Anterior cingulate cortex (tissue), 58 donors: ENCODE results near the gene BATF.

ENCODE experiments used
- DNase-seq, 58 donors: peaks; one replicate each; lab custom pipeline; 2025; lab: John Stamatoyannopoulos, UW

BATF gene

DNA sequence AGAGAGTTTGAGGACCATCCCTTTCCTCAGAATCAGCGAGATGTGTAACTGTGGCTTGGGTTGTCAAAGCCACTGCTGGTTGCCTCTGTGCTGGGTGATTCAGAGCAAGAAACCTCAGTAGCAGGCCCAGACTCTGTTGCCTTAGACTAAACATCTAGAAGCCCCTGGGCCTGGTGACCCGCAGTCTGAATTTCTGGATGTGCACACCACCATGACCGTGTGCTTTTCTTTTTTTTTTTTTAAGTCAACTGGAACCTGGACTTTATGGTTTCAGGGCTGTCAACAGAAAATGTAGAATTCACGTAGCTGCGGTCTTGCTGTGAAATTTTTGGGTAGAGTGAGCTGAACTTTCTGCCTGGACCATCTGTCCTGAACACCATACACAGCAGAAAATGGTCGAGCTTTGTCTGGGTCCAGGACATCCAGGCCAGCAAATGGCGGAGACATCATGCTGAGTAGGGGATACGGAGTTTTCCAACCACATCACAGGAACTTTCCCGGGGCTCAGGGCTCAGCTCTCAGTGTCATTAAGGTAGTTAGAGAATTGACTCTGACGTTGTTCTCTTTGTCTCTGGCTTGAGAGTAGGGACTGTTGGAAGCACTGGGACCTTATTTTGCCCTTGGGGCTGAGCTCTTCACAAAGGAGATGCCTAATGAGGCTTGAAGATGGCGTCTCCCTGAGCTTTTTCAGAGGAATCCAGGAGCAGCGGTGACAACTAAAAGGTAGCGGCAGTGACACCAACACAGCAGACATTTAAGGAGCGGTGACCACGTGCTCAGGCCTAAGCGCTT, 23.0 kb upstream of the BATF start:
- DNase-seq = no peak

DNA sequence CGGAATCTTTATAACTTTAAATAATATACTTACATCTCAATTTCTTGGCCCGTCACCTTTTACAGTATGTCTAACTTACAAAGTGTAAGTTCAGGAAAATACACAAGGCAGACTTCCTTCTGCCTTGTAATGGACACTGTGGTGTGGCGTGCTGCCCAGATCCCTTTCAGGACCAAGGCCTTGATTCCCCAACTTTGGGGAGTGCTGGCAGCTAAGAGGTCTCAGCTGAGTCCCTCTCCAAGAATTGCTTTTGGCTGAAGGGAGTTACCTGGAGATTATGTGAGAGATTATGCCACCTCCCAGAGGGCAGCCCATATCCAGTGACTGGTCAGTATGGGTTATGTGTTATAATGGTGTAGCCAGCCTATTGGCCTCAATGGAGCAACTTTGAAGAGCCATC, 21.2 kb upstream of the BATF start:
- DNase-seq = no peak

DNA sequence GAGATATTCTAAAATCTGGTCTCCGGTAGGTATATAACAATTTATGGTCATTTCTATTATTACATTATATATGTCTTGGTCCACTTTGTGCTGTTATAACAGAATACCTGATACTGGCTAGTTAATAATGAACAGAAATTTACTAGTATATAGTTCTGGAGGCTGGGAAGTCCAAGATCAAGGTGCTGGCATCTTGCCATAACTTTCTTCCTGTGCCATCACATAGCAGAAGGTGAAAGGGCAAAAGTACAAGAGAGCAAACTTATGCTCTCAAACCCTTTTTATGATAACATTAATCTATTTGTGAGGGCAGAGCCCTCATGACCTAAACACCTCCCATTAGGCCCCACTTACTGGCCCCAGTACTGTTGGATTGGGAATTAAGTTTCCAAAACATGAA, 17.9 kb upstream of the BATF start:
- no peak for DNase-seq

DNA sequence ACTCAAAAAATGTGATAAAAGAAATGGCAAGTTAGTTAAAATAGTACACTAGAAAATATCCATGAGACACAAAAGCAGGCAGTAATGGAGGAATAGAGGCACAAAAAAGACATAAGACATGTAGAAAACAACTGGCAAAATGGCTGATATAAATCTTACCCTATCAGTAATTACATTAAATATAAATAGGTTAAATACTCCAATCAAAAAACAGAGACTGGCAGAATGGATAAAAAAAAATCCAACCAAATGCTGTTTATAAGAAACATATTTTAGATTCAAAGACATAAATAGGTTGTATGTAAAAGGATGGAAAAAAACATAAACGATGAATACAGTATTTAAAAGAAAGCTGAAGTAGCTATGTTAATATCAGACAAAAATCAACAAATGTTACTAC, 15.3 kb upstream of the BATF start:
- no peak for DNase-seq

DNA sequence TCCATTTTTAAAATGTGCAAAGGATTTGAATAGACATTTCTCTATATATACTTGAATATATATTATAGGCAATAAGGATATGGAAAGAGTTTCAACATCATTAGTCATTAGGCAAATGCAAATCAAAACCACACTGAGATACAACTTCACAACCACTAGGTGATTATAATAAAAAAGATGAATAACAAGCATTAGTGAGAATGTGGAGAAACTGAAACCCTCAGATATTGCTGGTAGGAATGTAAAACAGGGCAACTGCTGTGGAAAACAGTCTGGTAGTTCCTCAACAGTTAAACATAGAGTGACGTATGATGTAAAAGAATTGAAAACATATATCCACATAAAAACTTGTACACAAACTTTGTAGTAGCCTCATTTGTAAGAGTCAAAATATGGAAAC, 11.7 kb upstream of the BATF start:
- no peak for DNase-seq

DNA sequence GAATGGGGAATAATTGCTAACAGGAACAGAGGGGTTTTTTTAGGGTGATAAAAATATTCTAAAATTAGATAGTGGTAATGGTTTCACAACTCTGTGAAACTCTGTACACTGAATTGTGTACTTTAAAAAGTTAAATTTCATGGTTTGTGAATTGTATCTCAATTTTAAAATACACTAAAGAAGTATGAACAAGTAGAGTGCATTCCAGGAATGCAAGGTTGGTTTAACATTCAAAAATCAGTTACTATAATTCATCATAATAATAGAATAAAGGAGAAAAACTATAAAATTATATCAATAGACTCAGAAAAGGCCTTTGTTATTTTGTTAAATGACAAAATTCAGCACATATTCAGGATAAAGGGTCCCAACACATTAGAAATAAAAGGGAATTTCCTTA, 11.1 kb upstream of the BATF start:
- no peak for DNase-seq

DNA sequence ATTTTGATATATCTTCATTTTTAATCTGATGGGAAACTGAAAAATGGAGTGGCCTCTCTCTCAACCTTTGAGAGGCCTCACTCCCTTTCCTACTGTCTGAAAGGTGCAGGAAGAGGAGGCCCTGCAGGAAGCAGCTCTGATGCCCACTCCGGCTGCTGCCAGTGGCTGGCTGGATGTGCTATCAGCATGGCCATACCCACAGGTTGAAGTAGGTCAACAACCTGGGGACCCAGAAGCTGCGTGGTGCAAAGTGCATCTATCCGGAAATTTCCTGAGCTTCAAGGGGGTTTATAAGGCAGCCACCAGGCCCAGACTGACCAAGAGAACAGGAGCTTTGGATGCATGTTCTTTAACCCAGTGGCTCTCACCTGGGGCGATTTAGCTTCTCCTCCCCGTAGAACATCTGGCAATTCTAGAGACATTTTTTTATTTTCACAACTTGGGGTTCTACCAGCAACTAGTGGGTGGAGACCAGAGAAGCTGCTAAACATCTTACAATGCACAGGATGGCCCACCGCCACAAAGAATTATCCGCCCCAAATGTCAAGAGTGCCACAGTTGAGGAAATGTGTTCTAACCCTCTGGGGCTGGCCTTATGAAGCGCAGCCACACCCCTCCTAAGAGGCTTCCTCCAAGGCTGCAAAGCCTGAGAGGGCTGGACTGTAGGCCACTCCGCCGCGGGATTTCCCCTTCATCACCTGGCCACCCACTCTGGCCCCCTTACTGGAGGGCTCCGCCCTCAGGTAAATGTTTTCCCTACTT, 8.2 kb upstream of the BATF start:
- no peak for DNase-seq

DNA sequence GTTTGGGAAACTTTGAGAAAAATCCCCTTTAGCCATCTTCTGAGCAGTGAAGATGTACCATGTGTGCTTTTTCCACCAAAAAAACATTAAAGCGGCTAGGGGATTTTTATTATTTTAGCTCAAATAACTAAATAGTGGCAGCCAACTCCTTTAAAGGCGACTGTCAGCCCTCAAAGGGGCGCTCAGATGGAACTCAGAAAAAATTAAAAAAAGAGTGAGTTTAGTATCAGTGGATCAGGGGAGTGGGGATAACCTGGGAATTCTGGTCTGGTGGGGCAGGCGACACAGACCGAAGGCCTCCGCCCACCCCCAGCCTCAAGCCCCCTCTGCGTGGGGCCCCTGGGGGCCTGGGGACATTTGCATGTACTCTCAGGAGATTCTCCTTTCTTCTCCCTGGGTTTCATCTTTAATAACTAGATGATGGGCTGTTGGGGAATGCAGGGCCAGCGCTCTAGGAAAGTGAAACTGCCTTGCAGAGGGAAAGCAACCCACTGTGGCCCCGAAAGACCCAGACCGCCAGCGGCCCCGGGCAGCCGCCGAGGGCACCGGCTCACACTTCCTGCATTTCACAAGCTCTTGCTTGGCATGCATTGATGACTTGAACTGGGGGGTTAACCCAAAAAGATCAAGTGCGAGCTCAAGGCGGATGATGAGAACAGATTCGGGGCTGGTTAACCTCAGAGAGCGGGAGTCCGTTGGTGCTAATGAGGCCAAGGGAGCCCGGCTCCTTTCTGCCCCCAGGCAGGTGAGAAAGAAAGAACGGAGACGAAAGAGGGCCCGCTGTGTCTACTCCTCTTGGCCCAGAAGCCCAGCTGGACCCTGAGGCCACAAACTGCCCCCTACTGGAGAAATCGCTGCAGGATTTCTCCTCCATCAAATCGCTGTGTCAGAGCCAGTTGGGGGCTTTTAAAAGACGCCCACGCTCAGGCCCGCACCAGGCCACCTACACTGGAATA, 7.3 kb upstream of the BATF start:
- peak in 7 of 58 donors; percentile 3 to 19 (median 10) for DNase-seq

DNA sequence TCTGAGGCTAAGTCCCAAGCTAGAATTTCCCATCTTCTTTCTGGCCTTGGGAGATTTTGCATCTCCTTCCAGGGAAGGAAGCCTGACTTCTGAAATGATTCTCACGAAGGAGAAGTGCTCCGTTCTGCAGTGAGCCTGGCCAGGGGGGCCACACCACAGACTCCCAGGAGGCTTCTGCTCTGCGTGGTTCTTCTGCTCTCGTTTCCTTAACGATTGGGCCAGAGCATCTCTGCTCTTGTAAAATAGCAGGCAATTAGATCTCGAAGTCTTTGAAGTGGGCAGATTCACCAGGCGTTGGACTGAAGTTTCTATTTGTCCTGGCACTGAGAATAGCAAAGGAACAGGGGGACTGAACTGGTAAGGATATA, 6.7 kb upstream of the BATF start:
- DNase-seq = peak in 5 of 58 donors; percentile 6 to 33 (median 20)

DNA sequence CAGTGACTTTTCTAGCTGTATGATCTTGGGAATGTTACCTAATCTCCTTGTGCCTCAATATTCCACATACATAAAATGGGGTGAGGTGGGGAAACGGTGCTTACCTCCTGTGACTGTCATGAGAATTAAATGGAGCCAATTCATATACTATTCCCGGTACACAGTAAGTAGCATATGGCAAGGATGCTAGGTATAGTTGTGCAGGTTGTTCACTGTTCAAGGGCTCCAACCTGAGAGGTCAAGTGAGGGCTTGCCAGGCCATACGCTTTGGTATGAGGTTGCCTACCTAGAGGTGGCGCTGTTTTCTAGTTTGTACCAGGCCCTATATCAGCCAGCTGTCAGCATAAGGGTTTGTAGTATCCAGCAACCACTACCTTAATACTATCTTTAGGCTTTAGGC, 3.6 kb upstream of the BATF start:
- DNase-seq = no peak

DNA sequence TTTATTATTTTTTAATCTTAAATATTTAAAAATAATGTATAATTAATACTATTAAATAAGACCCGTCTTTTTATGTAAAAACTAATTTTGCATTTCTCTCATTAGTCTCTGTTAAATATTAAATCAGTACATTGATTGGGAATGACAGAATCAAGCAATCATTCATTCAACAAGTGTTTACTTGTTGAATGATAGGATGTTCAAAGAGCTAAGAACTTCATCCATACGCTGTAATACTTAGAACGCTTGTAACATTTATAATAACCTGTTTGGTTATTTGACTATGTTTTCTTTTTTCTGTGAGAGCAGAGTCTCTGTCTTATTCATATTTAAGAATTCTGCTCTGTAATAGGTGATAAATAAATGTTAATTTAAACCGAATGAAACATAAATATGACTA, 2.9 kb upstream of the BATF start:
- no peak for DNase-seq

DNA sequence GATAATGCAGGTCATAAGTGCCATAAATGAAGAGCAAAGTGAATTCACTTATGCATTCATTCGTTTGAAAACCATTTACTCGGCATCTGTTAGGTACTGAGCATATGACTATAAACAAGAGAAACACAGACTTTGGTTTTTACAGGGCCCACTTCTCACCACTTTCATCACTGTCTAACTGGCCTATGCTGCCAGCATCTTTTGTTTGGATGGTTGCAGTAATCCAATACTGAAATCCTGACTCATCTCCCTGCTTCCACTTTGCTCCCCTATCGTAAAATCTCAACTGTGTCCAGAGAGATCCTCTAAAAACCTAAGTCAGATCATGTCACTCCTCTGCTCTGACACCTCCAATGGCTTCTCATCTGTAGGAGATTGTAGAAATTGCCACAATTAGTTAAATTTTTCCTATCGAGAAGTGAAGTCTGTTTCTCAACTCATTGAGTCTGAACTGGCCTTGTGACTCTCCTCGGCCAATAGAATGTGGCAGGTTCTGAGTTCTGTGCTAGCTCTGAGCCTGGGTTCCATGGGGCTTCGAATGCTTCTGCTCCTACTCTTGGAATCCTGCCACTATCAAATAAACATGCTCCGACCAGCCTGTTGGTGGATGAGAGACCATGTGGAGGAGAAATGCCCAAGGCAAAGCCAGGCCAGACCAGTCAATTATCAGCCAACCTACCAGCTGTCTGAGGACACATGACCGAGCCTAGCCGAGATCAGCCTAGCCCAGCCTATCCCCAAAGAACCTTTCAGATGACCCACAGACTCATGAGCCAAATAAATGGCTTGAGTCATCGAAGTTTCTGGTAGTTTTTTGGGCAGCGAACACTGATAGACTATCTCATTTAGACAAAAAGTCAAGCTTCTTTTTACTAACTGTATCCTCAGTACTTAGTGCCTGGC, 2.2 kb upstream of the BATF start:
- no peak for DNase-seq

DNA sequence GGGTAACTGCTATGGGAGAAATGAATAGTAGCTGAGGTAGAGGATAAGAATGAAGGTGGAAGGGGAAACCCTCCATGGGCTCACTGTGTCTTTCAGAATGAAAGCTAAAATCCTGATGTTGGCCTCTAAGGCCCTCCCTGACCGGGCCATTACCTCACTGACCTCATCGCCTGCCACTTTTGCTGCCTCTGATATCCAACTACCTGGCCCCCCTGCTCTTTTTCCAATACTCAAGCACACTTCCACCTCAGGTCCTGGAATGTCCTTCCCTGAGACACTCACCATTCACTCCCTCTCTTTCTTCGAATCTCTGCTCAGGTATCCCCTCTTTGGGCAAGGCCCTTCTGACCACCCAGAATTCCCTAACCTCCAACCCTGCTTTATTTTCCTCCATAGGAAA, 1.4 kb upstream of the BATF start:
- no peak for DNase-seq

DNA sequence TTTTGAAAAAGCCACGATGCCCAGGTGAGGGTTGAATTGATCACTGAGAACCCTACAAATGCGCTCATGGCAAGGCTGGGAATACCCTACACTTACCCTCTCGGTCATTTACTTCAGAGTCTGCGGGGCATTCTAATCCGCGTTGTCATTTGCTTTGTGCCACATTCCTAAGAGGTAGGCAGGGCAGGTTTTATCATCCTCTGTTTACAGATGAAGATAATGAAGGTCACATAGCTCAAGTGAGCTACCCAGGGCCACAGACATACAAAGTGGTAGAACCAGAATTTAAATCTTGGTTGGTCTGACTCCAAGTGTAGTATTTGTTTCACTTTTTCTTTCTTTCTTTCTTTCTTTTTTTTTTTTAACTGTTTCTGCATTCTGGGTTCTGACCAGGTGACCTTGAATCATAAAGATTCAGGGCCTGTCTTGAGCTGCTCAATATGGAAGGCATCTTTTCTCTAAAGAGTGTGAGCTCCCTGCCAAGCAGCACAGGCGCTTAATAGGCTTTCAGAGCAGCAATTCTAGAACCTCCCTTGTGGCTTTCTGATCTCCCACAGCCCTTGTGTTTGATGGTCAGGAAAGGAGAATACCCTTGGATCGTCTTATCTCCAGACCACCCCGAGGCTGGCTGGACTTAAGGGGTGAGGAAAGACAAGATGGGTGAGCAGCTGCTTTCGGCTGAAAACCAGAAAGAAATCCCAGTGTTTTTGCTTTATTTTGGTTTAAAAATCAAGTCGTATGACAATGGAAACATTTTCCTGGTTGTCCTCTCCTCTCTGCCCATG, 662 bp upstream of the BATF start:
- DNase-seq = no peak

DNA sequence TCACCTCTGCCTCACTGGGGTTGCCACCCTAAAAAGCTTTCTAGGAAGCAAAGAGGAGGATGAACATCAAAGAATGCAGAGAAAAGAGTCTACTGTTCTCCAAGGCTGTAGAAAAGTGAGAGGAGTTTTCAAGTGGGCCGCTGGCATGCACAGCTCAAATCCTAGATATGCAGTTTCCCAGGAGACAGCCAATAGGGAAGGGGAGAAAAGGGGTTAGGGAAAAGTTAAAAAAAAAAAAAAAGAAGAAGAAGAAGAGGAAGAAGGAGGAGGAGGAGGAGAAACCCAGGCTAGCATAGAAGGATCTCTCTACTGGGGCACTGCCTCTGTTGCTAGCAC, 682 bp downstream of the BATF start:
- DNase-seq = no peak

DNA sequence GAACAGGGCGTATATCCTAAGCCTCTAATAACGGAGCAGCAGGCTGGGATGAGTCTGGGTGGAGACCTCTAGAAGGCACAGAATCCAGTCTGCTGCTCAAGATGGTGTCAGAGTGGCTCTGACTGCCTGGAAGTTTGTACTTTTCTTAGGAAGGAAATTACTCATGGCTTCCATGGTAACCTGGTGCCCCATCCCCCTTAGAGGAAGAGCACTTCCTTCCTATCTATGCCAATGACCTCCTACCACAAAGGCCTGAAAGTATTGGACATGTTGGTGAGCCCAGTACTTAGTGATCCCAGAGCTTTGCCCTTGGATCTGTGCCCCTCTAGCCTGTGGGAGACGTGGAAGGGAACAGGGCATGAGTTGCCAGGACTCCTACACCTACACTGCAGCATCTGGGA, 1.5 kb downstream of the BATF start:
- DNase-seq = no peak

DNA sequence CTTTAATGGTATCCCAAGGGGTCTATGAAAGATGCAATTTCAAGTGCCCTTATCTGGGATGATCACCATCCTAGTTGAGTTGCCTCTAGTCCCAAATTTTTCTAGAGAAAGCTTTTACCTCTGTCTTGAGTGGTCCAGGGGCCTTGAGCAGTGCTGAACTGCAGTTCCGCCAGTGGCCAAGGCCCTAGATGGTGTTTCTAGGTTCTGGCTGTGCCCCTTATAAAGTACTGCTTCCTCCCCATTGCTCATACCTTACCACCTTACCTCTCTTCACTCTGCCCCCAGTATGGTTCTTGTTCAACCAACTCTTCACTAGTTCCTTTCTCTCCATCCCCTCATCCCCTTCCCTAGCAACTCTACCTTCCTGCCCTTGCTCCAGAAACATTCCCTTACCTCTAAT, 3.7 kb downstream of the BATF start:
- DNase-seq = no peak

DNA sequence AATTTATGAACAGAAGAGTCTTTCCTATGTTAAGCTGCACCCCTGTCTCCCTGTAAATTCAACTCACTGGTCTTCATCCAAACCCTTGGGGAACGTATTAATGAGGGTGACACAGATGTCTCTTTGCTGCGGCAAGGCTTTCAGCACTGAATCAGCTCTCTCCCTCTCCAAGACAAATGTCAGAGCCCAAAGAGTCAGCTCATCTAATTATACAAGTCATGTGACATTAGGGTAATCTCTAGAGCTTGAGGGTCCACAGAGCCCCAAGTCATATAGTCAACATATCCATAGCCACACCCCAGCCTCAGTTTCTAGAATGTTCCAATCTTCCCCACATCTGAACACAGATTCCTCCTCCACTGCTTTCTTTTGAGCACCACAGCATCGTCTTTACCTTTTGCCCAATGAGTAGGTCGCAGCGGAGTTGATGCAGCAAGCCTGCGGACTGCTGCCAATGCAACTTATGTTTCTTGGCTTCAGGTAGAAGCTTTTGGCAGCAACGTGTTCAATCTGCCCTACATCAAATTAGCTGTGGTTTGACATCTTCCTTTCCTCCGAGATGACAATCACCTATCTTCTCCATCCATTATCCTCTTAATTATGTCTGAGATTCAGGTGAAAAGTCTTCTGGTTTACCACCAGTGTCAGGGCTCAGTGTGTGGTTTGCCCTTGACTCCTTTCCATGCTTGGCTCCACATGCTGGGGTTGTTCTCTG, 5.3 kb downstream of the BATF start:
- DNase-seq = no peak

DNA sequence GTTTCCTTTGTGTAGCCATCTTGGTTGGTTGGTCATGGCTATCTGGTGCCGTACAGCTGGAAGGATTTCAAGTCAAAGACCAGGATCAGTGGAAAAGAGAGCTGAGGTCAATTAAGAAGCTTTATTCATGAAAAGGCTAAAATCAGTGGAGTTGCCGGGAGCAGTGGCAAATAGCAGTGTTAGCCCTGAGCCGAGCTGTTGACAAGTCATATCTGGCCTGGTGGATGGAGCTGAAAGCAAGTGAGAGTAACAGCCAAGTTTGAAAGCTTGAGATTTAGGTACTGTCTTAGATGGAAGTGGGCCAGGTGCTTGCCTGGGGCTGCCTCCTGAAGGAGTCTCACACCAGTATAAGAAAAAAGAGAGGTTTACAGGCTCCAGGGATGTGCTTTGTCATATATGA, 9.0 kb downstream of the BATF start:
- no peak for DNase-seq
